ENCODE data around the gene CKS2.
"Not testable (repeated sequence)": the region's sequence is repeated elsewhere in the genome, so short reads cannot be mapped to it uniquely, and the experiment has no call there.

CKS2 gene

GRCh38 chr9:89310475-89311345 is at the start of gene CKS2:
TSS of gene CKS2 (plus strand) at chr9:89311195. CDS start at chr9:89311293, 98 bp downstream.
- Mint-ChIP-seq H3K4me1 (peaks cover 7 to 9% of the 10 kb centered on the region in 2 donors), H3K36me3 (peaks cover 21 to 25% of the 10 kb centered on the region in 2 donors), H3K27ac (peak within 1 kb of the TSS; percentile 100), H3K27me3 (no peaks in the 10 kb centered on the region), H3K4me3 (peak within 1 kb of the TSS; percentile 94 to 97), H3K9me3 (no peaks in the 10 kb centered on the region)
- peak; percentile 100 for DNase-seq
- peak; percentile 91 to 93 for ATAC-seq (replicated peaks)

DNA sequence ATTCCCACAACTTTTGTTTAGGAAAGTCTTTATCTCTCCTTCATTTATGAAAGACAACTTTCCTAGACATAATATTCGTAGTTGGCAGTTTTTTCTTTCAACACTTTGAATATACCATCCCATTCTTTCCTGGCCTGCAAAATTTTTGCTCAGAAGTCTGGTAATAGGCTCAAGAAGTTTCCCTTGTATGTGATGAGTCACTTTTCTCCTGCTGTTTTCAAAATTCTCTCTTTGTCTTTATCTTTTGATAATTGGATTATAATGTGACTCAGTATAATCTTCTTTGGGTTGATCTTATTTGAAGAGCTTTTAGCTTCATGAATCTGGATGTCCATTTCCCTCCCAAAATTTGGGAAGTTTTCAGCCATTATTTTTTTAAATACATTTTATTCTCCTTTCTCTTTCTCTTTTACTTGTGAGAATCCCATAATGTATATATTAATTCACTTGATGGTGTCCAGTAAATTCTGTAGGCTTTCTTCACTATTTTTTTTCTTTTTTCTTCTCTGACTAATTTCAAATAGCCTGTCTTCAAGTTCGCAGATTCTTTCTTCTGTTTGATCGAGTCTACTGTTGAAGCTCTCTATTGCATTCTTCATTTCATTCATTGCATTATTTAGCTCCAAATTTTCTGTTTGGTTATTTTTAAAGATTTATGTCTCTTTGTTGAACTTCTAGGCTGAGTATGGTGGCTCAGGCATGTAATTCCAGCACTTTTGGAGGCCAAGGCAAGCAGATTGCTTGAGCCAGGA is 37.3 kb upstream of the CKS2 start:
- H3K4me1 Mint-ChIP-seq, result no peaks in the 10 kb centered on the region
- ATAC-seq (replicated peaks), result no peak
- no peak overlapping the region for H3K4me3 Mint-ChIP-seq
- DNase-seq, result no peak
- peaks cover 23 to 26% of the 10 kb centered on the region in 2 donors for H3K9me3 Mint-ChIP-seq
- peaks cover 7 to 14% of the 10 kb centered on the region in 2 donors for H3K27me3 Mint-ChIP-seq
- H3K36me3 Mint-ChIP-seq, result peaks cover 19 to 32% of the 10 kb centered on the region in 2 donors
- no peak overlapping the region for H3K27ac Mint-ChIP-seq

DNA sequence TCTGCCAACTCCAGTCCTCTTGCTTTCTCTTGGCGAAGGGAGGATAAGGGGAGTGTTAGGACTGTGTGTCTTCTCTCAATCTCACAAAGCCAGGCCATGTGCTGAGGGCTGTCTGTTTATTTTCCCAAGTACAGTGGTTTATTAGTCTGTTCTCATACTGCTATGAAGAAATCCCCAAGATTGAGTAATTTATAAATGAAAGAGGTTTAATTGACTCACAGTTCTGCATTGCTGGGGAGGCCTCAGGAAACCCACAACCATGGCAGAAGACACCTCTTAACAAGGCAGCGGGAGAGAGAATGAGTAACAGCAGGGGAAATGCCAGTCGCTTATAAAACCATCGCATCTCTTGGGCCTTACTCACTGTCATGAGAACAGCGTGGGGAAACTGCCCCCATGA is 36.2 kb upstream of the CKS2 start:
- Mint-ChIP-seq H3K4me1 (no peaks in the 10 kb centered on the region), H3K4me3 (no peak overlapping the region), H3K9me3 (peaks cover 22 to 23% of the 10 kb centered on the region in 2 donors), H3K27ac (no peak overlapping the region), H3K36me3 (peaks cover 19 to 32% of the 10 kb centered on the region in 2 donors), H3K27me3 (peaks cover 7 to 10% of the 10 kb centered on the region in 2 donors)
- ATAC-seq (replicated peaks), result no peak
- DNase-seq, result no peak

- not testable (repeated sequence) for DNase-seq; ATAC-seq (replicated peaks); H3K4me3 Mint-ChIP-seq; H3K27ac Mint-ChIP-seq; H3K4me1 Mint-ChIP-seq
- H3K27me3 Mint-ChIP-seq, result peaks cover 7 to 10% of the 10 kb centered on the region in 2 donors
- H3K36me3 Mint-ChIP-seq, result peaks cover 19 to 32% of the 10 kb centered on the region in 2 donors
- peaks cover 22 to 23% of the 10 kb centered on the region in 2 donors for H3K9me3 Mint-ChIP-seq
Measured at GRCh38 chr9:89276040-89276439, 35.0 kb upstream of the CKS2 start.

DNA sequence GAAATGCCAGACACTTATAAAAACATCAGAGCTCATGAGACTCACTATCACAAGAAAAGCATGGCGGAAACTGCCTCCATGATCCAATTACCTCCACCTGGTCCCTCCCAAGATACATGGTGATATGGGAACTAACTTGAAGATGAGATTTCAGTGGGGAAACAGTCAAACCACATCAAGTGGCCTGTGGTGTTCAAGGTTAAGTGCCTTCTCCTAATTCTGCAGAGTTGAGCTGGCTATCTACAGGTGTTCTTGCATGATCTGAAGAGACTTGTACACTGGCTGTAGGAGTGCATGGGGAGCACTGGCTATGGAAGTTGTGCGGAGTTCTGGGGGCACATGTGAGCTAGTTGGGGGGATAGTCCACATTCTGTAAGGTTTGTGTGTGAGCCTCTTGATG is 34.0 kb upstream of the CKS2 start:
- peaks cover 0 to 5% of the 10 kb centered on the region in 2 donors for H3K27me3 Mint-ChIP-seq
- H3K27ac Mint-ChIP-seq, result no peak overlapping the region
- H3K36me3 Mint-ChIP-seq, result peaks cover 18 to 28% of the 10 kb centered on the region in 2 donors
- no peak for DNase-seq
- peaks cover 14 to 21% of the 10 kb centered on the region in 2 donors for H3K9me3 Mint-ChIP-seq
- H3K4me1 Mint-ChIP-seq, result no peaks in the 10 kb centered on the region
- ATAC-seq (replicated peaks), result no peak
- no peak overlapping the region for H3K4me3 Mint-ChIP-seq

GRCh38 chr9:89277454-89277853 is 33.5 kb upstream of the CKS2 start:
- no peaks in the 10 kb centered on the region for H3K4me1 Mint-ChIP-seq
- no peak overlapping the region for H3K27ac Mint-ChIP-seq
- H3K36me3 Mint-ChIP-seq, result peaks cover 18 to 27% of the 10 kb centered on the region in 2 donors
- DNase-seq (no peak), ATAC-seq (replicated peaks) (no peak)
- peaks cover 0 to 5% of the 10 kb centered on the region in 2 donors for H3K27me3 Mint-ChIP-seq
- no peak overlapping the region for H3K4me3 Mint-ChIP-seq
- peaks cover 14 to 20% of the 10 kb centered on the region in 2 donors for H3K9me3 Mint-ChIP-seq

GRCh38 chr9:89278551-89278950 is 32.4 kb upstream of the CKS2 start:
- DNase-seq (no peak), ATAC-seq (replicated peaks) (no peak)
- Mint-ChIP-seq H3K27ac (no peak overlapping the region), H3K4me1 (peaks cover 0 to 3% of the 10 kb centered on the region in 2 donors), H3K36me3 (peaks cover 14 to 19% of the 10 kb centered on the region in 2 donors), H3K27me3 (no peaks in the 10 kb centered on the region), H3K4me3 (no peak overlapping the region), H3K9me3 (peaks cover 5 to 16% of the 10 kb centered on the region in 2 donors)

GRCh38 chr9:89278997-89279739 is 31.8 kb upstream of the CKS2 start:
- DNase-seq (no peak), ATAC-seq (replicated peaks) (peak in 1 of 2 donors; percentile 47)
- Mint-ChIP-seq H3K27ac (no peak overlapping the region), H3K4me3 (no peak overlapping the region), H3K4me1 (peaks cover 0 to 3% of the 10 kb centered on the region in 2 donors), H3K36me3 (peaks cover 9 to 18% of the 10 kb centered on the region in 2 donors), H3K27me3 (no peaks in the 10 kb centered on the region), H3K9me3 (peaks cover 0 to 11% of the 10 kb centered on the region in 2 donors)

GRCh38 chr9:89281106-89281505 is 29.9 kb upstream of the CKS2 start:
- ATAC-seq (replicated peaks), result no peak
- no peak overlapping the region for H3K27ac Mint-ChIP-seq
- peaks cover 2 to 11% of the 10 kb centered on the region in 2 donors for H3K36me3 Mint-ChIP-seq
- H3K27me3 Mint-ChIP-seq, result no peaks in the 10 kb centered on the region
- no peak overlapping the region for H3K4me3 Mint-ChIP-seq
- H3K9me3 Mint-ChIP-seq, result peaks cover 0 to 4% of the 10 kb centered on the region in 2 donors
- H3K4me1 Mint-ChIP-seq, result peaks cover 0 to 3% of the 10 kb centered on the region in 2 donors
- DNase-seq, result no peak

- ATAC-seq (replicated peaks); DNase-seq; H3K27ac Mint-ChIP-seq; H3K27me3 Mint-ChIP-seq; H3K4me1 Mint-ChIP-seq; H3K9me3 Mint-ChIP-seq: not testable (repeated sequence)
- Mint-ChIP-seq H3K36me3 (peaks cover 5 to 10% of the 10 kb centered on the region in 2 donors), H3K4me3 (peak overlapping the region; percentile 67 to 78)
Measured at GRCh38 chr9:89282248-89282968, 28.6 kb upstream of the CKS2 start.

DNA sequence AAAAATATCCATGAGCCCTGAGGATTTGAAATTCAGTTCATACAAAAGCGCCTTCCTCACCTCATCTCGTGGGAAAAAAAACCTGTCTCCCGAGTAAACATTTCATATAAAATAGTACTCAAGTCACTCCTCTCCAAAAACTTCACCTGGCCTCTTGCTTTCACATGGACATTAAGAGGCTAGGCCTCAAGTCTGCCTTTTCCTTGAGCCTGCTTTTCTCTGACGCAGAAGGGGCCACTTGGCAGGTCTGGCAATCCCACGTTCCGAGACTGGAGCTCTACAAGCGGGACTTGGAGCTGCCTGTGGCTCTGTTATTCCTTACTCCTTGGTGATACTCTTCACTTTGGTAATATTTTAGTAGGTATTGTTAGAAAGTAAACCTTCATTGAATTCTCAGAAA is 26.9 kb upstream of the CKS2 start:
- no peaks in the 10 kb centered on the region for H3K27me3 Mint-ChIP-seq
- DNase-seq, result no peak
- peaks cover 0 to 3% of the 10 kb centered on the region in 2 donors for H3K4me1 Mint-ChIP-seq
- H3K36me3 Mint-ChIP-seq, result peaks cover 5 to 11% of the 10 kb centered on the region in 2 donors
- H3K9me3 Mint-ChIP-seq, result no peaks in the 10 kb centered on the region
- no peak overlapping the region for H3K27ac Mint-ChIP-seq
- ATAC-seq (replicated peaks), result no peak
- H3K4me3 Mint-ChIP-seq, result no peak overlapping the region

DNA sequence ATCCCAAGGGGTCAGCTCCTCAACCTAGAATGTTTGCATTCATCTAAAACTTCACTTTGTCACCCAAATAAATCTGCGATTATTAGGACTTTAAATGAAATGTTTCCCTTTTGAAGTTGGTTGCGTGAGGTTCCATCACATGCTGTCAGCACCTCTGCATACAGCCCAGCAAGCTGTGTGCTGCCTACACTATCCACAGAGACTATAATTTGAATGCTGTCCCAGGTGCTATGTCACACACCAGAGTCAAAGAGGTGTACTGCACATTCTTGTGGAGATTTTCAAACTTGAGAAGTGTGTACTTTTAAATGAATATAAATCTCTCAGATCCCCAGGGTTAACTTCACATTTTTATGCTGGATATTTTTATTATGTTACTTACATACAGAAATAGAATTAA is 19.3 kb upstream of the CKS2 start:
- Mint-ChIP-seq H3K27me3 (peaks cover 0 to 3% of the 10 kb centered on the region in 2 donors), H3K4me3 (no peak overlapping the region), H3K9me3 (peaks cover 0 to 9% of the 10 kb centered on the region in 2 donors), H3K36me3 (peaks cover 9 to 10% of the 10 kb centered on the region in 2 donors), H3K4me1 (no peaks in the 10 kb centered on the region), H3K27ac (no peak overlapping the region)
- ATAC-seq (replicated peaks) (no peak), DNase-seq (no peak)

GRCh38 chr9:89293014-89293413 is 18.0 kb upstream of the CKS2 start:
- Mint-ChIP-seq H3K27me3 (peaks cover 0 to 3% of the 10 kb centered on the region in 2 donors), H3K27ac (peak overlapping the region; percentile 9), H3K4me1 (no peaks in the 10 kb centered on the region), H3K9me3 (peaks cover 0 to 9% of the 10 kb centered on the region in 2 donors), H3K4me3 (no peak overlapping the region), H3K36me3 (peaks cover 3 to 4% of the 10 kb centered on the region in 2 donors)
- no peak for ATAC-seq (replicated peaks)
- DNase-seq, result no peak
